BE2C (cell line): ENCODE data around the gene MED31.

ENCODE experiments used
- DNase-seq: peaks from one replicate; pipeline ENCODE4 v3.0.0-alpha.2; 2020
- H3K27me3 ChIP-seq: fragments of 250-450 bp; sonication (Bioruptor Pico); 2 replicates; pipeline ENCODE4 v1.5.1; 2020; ENCODE audit warnings: mild to moderate bottlenecking
- H3K36me3 ChIP-seq: fragments of 250-450 bp; sonication (Bioruptor Pico); 2 replicates; pipeline ENCODE4 v1.5.1; 2020; ENCODE audit warnings: mild to moderate bottlenecking
- H3K4me1 ChIP-seq: fragments of 250-450 bp; sonication (Bioruptor Pico); 2 replicates; pipeline ENCODE4 v1.5.1; 2020
- H3K4me3 ChIP-seq: 2 replicates; pipeline ENCODE4 v1.5.1; 2011; ENCODE audit warnings: low read depth, low read length
- H3K9me3 ChIP-seq: fragments of 250-450 bp; sonication (Bioruptor Pico); 2 replicates; pipeline ENCODE4 v1.5.1; 2020
- CTCF ChIP-seq: IDR thresholded peaks from 2 replicates; pipeline ENCODE4 v1.5.1; 2012; ENCODE audit warnings: mild to moderate bottlenecking, low read depth, low read length

MED31 gene

GRCh38 chr17:6684881-6685767 lies 33.7 kb upstream of the MED31 start:
- Histone ChIP-seq H3K36me3 (no peaks in the 10 kb centered on the region), H3K4me1 (no peaks in the 10 kb centered on the region), H3K27me3 (no peaks in the 10 kb centered on the region), H3K4me3 (no peak overlapping the region), H3K9me3 (no peaks in the 10 kb centered on the region)
- no peak for TF ChIP-seq CTCF
- no peak for DNase-seq

GRCh38 chr17:6684460-6684783 lies 33.0 kb upstream of the MED31 start:
- no peaks in the 10 kb centered on the region for H3K9me3 ChIP-seq
- no peak for DNase-seq
- no peaks in the 10 kb centered on the region for H3K27me3 ChIP-seq
- H3K4me1 ChIP-seq = no peaks in the 10 kb centered on the region
- no peak for TF ChIP-seq CTCF
- no peak overlapping the region for H3K4me3 ChIP-seq
- H3K36me3 ChIP-seq = no peaks in the 10 kb centered on the region

GRCh38 chr17:6683730-6684459 lies 32.5 kb upstream of the MED31 start:
- Histone ChIP-seq H3K4me1 (no peaks in the 10 kb centered on the region), H3K36me3 (no peaks in the 10 kb centered on the region)
- TF ChIP-seq CTCF = no peak

GRCh38 chr17:6683081-6683684 lies 31.8 kb upstream of the MED31 start:
- Histone ChIP-seq H3K9me3 (no peaks in the 10 kb centered on the region), H3K4me1 (no peaks in the 10 kb centered on the region), H3K36me3 (no peaks in the 10 kb centered on the region), H3K27me3 (no peaks in the 10 kb centered on the region), H3K4me3 (no peak overlapping the region)
- DNase-seq = no peak
- no peak for TF ChIP-seq CTCF

More at GRCh38 chr17:6683730-6684459, 32.5 kb upstream of the MED31 start:
- no peak for DNase-seq
- no peaks in the 10 kb centered on the region for H3K27me3 ChIP-seq
- no peak overlapping the region for H3K4me3 ChIP-seq
- no peaks in the 10 kb centered on the region for H3K9me3 ChIP-seq

- no peak for TF ChIP-seq CTCF
- no peaks in the 10 kb centered on the region for H3K27me3 ChIP-seq
- DNase-seq = no peak
Observed at GRCh38 chr17:6682339-6682738, 30.9 kb upstream of the MED31 start.

More at GRCh38 chr17:6682339-6682738, 30.9 kb upstream of the MED31 start:
- no peak overlapping the region for H3K4me3 ChIP-seq
- H3K9me3 ChIP-seq = no peaks in the 10 kb centered on the region
- no peaks in the 10 kb centered on the region for H3K36me3 ChIP-seq
- H3K4me1 ChIP-seq = no peaks in the 10 kb centered on the region
